Gastroesophageal sphincter (tissue), 4 donors: ENCODE data around the gene ILK. TPM values are rescaled to one million over a fixed set of nuclear protein-coding genes. Genes with fewer than 3 reads are reported as not detected.

Experiments
- ATAC-seq: fragments of 150-250 bp; one replicate; pipeline ENCODE4 v1.9.1; 2016; ENCODE audit warnings: mild to moderate bottlenecking, moderate library complexity
- H3K27ac ChIP-seq, 4 donors: fragments of 200-600 bp; sonication (generic) in 3 of 4; 1 replicate in 3 of 4; 2 replicates in 1 of 4; pipeline ENCODE4 v1.5.1; 2016 to 2019
- H3K27me3 ChIP-seq: fragments of 200-600 bp; sonication (generic); one replicate; pipeline ENCODE4 v1.5.1; 2019
- H3K36me3 ChIP-seq, 2 donors: fragments of 200-600 bp; sonication (generic); one replicate each; pipeline ENCODE4 v1.5.1; 2019; ENCODE audit warnings: control low read depth in 1 of 2
- H3K4me1 ChIP-seq, 3 donors: fragments of 200-600 bp; sonication (generic); 1 replicate in 2 of 3; 2 replicates in 1 of 3; pipeline ENCODE4 v1.5.1; 2016 to 2019; ENCODE audit warnings: control low read depth in 2 of 3
- H3K4me3 ChIP-seq, 2 donors: fragments of 200-600 bp; sonication (generic); one replicate each; pipeline ENCODE4 v1.5.1; 2019; ENCODE audit warnings: mild to moderate bottlenecking in 1 of 2, moderate library complexity in 1 of 2
- H3K9me3 ChIP-seq, 3 donors: fragments of 200-600 bp; sonication (generic); one replicate each; pipeline ENCODE4 v1.5.1; 2017 to 2019; ENCODE audit warnings: control low read depth in 2 of 3
- CTCF ChIP-seq, 4 experiments: fragments of 200-600 bp in 2 of 4; fragments of 450-650 bp in 2 of 4; sonication (generic) in 1 of 4; IDR thresholded peaks; one replicate each; pipeline ENCODE4 v1.5.1; 2017 to 2019; ENCODE audit warnings: antibody characterized with exemption in 4 of 4, mild to moderate bottlenecking in 2 of 4, moderate library complexity in 2 of 4
- EP300 ChIP-seq: sonication (generic); formaldehyde crosslinking; IDR thresholded peaks from one replicate; pipeline ENCODE4 v1.6.1; 2017; ENCODE audit warnings: antibody characterized with exemption, mild to moderate bottlenecking
- POLR2A ChIP-seq, 2 donors: fragments of 450-650 bp; IDR thresholded peaks; one replicate each; pipeline ENCODE4 v1.6.1; 2017; ENCODE audit warnings: antibody characterized with exemption in 2 of 2, mild to moderate bottlenecking in 2 of 2, moderate library complexity in 1 of 2
- POLR2AphosphoS5 ChIP-seq: sonication (generic); formaldehyde crosslinking; IDR thresholded peaks from one replicate; pipeline ENCODE4 v1.6.1; 2017; ENCODE audit warnings: antibody characterized with exemption
- WGBS, 2 donors: methylation state at CpG; one replicate each; pipeline ENCODE4 v1.1.5; 2018; ENCODE audit warnings: low coverage in 1 of 2; 5-methylcytosine and 5-hydroxymethylcytosine counted together
- total RNA-seq, 4 donors: library from RNA; depleted of rRNA; stranded (reverse); fragments of >200 nt; gene quantifications; one replicate each; pipeline ENCODE4 v1.1.0, GENCODE V29; 2016

ILK gene
- total RNA-seq, 4 donors from 2014 or later = 395 to 658 (median 466) TPM

DNA sequence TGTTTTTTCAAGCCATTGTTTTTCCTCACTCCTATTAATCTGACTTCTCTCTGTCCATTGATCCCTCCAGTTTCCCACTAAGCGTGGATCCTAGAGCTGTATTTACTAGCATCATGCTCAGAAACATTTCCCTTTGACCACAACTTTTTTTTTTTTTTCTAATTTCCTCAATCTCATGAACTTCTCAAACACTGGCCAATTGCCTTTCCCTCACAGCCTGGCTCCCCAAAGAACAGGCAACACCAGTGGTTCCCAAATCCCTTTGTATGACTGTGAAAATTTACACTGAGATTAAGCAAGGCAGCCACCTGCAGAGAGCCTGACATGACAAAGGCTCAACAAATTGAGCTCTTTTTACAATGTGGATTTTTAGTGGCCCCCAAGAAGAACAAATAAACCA is 17.1 kb downstream of the ILK start:
- TF ChIP-seq EP300 = no peak
- no peak for TF ChIP-seq CTCF (IDR thresholded peaks at IDR 0.05)
- no peak for TF ChIP-seq POLR2A (IDR thresholded peaks at IDR 0.05)
- TF ChIP-seq POLR2AphosphoS5 = no peak
- WGBS, 2 donors = 80 to 85% methylated on average over 1 of the region's 1 CpG
- peaks cover 0 to 50% of the 10 kb centered on the region in 2 donors for H3K36me3 ChIP-seq
- H3K4me3 ChIP-seq = no peak overlapping the region
- H3K4me1 ChIP-seq = peaks cover 0 to 32% (median 15%) of the 10 kb centered on the region in 3 donors
- H3K9me3 ChIP-seq = no peaks in the 10 kb centered on the region
- ATAC-seq = no peak
- H3K27ac ChIP-seq = no peak overlapping the region
- no peaks in the 10 kb centered on the region for H3K27me3 ChIP-seq

DNA sequence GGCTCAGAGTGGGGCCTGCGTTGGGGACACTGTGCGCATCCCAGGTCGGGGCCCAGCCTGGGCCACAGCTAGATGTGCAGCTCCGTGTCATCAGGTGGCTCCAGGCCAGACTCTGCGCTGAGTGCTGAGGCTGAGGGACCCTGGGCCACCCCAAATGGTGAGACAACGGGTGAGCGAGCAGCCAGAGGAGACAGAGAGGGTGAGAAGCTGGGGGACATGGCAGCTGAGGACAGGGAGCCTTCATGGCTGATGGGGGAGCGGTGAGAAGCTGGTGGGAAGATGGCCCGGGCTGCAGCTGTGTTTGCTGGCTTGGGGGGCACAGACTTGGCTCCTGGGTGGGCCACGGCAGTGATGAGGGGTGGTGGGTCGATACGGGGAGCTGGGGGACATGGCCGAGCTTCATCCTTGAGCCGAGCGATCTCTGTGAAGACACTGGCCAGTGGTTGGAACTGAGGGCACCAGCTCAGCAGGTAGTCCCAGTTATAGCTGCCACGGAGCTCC is 18.2 kb downstream of the ILK start:
- no peak for TF ChIP-seq EP300
- Histone ChIP-seq H3K9me3 (no peaks in the 10 kb centered on the region), H3K27me3 (no peaks in the 10 kb centered on the region), H3K4me3 (no peak overlapping the region), H3K36me3 (peaks cover 0 to 50% of the 10 kb centered on the region in 2 donors), H3K4me1 (peaks cover 0 to 31% (median 15%) of the 10 kb centered on the region in 3 donors), H3K27ac (no peak overlapping the region)
- ATAC-seq = no peak
- 79% methylated on average over 6 of the region's 16 CpGs; no CpG with 5 or more reads in 1 of the 2 donors for WGBS, 2 donors

GRCh38 chr11:6622261-6623171 is 18.9 kb downstream of the ILK start:
- ATAC-seq = no peak
- Histone ChIP-seq H3K27me3 (no peaks in the 10 kb centered on the region), H3K27ac (no peak overlapping the region), H3K4me3 (no peak overlapping the region), H3K4me1 (peaks cover 0 to 23% (median 12%) of the 10 kb centered on the region in 3 donors), H3K9me3 (no peaks in the 10 kb centered on the region), H3K36me3 (peaks cover 0 to 52% of the 10 kb centered on the region in 2 donors)
- TF ChIP-seq CTCF (IDR thresholded peaks at IDR 0.05) (no peak), POLR2A (IDR thresholded peaks at IDR 0.05) (no peak), EP300 (no peak), POLR2AphosphoS5 (no peak)
- 100% methylated on average over 1 of the region's 24 CpGs; no CpG with 5 or more reads in 1 of the 2 donors for WGBS, 2 donors

- no peak for TF ChIP-seq POLR2A (IDR thresholded peaks at IDR 0.05)
- no peak for TF ChIP-seq POLR2AphosphoS5
- TF ChIP-seq CTCF (IDR thresholded peaks at IDR 0.05) = no peak
- TF ChIP-seq EP300 = no peak
- H3K4me1 ChIP-seq = peaks cover 0 to 11% (median under 1%) of the 10 kb centered on the region in 3 donors
- H3K9me3 ChIP-seq = no peaks in the 10 kb centered on the region
- no peak for ATAC-seq
- WGBS, 2 donors = no CpG with 5 or more reads among the region's 31 CpGs
- no peak overlapping the region for H3K27ac ChIP-seq
- peaks cover 0 to 64% of the 10 kb centered on the region in 2 donors for H3K36me3 ChIP-seq
- H3K27me3 ChIP-seq = no peaks in the 10 kb centered on the region
- H3K4me3 ChIP-seq = no peak overlapping the region
These were observed 20.1 kb downstream of the ILK start for GRCh38 chr11:6623391-6624363.
